Activated naive CD4-positive, alpha-beta T cell treated with anti-CD3 and anti-CD28 coated beads for 36 hours (primary cell): ENCODE measurements around the gene BLMH. TPM values are rescaled to one million over a fixed set of nuclear protein-coding genes. Genes with fewer than 3 reads are reported as not detected.

Source experiments
- CTCF ChIA-PET: fragments of 350-600 bp; sonication (Branson Sonifier 250); formaldehyde crosslinking; loops from one replicate; lab custom pipeline; 2021; ENCODE audit warnings: antibody characterized with exemption; lab: Charles Lee
- DNase-seq: peaks from one replicate; pipeline ENCODE4 v3.0.0-alpha.2; 2020
- H3K27ac Mint-ChIP-seq: one replicate; pipeline ENCODE4 v1.8.0; 2021; ENCODE audit warnings: mild to moderate bottlenecking, mixed read lengths
- H3K27me3 Mint-ChIP-seq: one replicate; pipeline ENCODE4 v1.8.0; 2021; ENCODE audit warnings: low read depth, mixed read lengths
- H3K36me3 Mint-ChIP-seq: one replicate; pipeline ENCODE4 v1.8.0; 2021; ENCODE audit warnings: low read depth, mixed read lengths
- H3K4me1 Mint-ChIP-seq: one replicate; pipeline ENCODE4 v1.8.0; 2021; ENCODE audit warnings: low read depth, mixed read lengths
- H3K4me3 Mint-ChIP-seq: one replicate; pipeline ENCODE4 v1.8.0; 2021; ENCODE audit warnings: mild to moderate bottlenecking, moderate library complexity, mixed read lengths
- H3K9me3 Mint-ChIP-seq: one replicate; pipeline ENCODE4 v1.8.0; 2021; ENCODE audit warnings: mixed read lengths
- intact Hi-C: fragments of 100-400 bp; cut with micrococcal nuclease; formaldehyde crosslinking; loops from one replicate; pipeline ENCODE4 v1.15.1; 2023
- total RNA-seq, 2 experiments: library from RNA; stranded (reverse); gene quantifications; one replicate each; pipeline ENCODE4 v1.2.3, GENCODE V29; 2021

The BLMH gene
- total RNA-seq, 2 experiments from 2014 or later, result 60.9 to 61.5 TPM

DNA sequence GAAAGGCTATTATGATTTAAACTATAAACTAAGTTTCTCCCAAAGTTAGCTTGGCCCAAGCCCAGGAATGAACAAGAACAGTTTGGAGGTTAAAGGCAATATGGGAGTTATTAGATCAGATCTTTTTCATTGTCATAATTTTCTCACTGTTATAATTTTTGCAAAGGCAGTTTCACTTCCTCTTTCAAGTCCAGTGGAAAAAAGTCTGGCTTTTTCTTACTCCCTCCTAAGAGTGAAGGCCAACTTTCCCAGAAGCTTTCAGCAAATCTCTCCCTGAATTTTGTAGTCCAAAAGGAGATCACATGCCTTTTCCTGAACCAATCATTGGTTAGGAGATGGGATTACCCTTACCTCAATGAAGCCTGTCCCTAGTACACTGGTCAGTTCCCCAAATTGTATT, 9.1 kb upstream of the BLMH start:
- DNase-seq, result no peak
- Mint-ChIP-seq H3K9me3 (peaks cover 4% of the 10 kb centered on the region), H3K36me3 (no peaks in the 10 kb centered on the region), H3K4me3 (no peak overlapping the region), H3K27ac (no peak overlapping the region), H3K27me3 (no peaks in the 10 kb centered on the region), H3K4me1 (peaks cover 7% of the 10 kb centered on the region)
- CTCF ChIA-PET, result interaction anchor here (1.3 kb wide), 1 partner anchor 36 kb away, joined by 4 read pairs; no protein-coding TSS in a partner anchor
- intact Hi-C loops, result no loop called here

DNA sequence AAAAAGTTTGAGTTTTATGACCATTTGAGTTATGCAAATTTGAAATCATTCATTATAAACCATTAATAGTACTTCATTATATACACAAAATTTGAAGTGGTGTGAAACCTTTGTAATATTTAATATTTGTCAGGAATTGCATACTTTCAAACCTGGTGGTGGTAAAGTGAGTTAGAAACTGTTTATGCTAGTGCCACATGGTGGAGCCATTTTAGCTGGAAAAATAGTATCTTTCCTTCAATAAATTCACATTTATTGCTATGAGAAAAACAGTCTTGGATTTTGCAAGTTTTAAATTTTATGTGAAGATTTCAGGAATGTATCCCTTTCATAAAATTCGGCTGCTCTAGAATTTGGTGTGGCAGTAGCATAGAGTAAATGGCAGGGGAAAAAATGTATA, 7.3 kb upstream of the BLMH start:
- intact Hi-C loops, result loop anchor here (1.0 kb wide), 1 partner anchor 37 kb away; no protein-coding TSS in a partner anchor
- CTCF ChIA-PET, result interaction anchor here (1.3 to 1.8 kb wide), 2 partner anchors 38 to 194 kb away, joined by 3 to 6 read pairs; no protein-coding TSS in a partner anchor
- Mint-ChIP-seq H3K36me3 (no peaks in the 10 kb centered on the region), H3K27me3 (no peaks in the 10 kb centered on the region), H3K9me3 (peaks cover 4% of the 10 kb centered on the region), H3K27ac (no peak overlapping the region), H3K4me1 (peaks cover 7% of the 10 kb centered on the region), H3K4me3 (no peak overlapping the region)
- DNase-seq, result no peak

DNA sequence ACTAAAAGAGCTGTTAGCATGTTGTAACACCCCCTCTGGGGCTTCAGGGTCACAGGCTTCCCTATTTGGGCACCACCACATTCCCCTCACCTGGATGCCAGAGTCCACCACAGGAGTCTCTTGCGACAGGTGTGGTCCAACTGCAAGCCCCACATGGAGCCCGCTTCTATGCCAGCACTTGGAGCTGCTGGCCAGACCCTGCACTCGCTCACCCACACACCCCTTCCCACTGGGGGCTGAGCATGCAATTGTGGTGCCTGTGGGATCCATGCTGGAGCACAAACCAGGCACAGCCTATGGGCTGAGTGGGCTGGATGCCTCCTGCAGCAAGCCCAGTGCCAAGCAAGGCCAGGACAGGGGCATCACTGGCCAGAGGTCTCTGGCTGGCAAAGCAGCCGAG, 6.0 kb upstream of the BLMH start:
- no peak for DNase-seq
- peaks cover 7% of the 10 kb centered on the region for H3K4me1 Mint-ChIP-seq
- peaks cover 4% of the 10 kb centered on the region for H3K9me3 Mint-ChIP-seq
- no peak overlapping the region for H3K4me3 Mint-ChIP-seq
- no peak overlapping the region for H3K27ac Mint-ChIP-seq
- CTCF ChIA-PET, result interaction anchor here (1.8 kb wide), 1 partner anchor 39 kb away, joined by 6 read pairs; no protein-coding TSS in a partner anchor
- H3K27me3 Mint-ChIP-seq, result no peaks in the 10 kb centered on the region
- intact Hi-C loops, result no loop called here
- H3K36me3 Mint-ChIP-seq, result no peaks in the 10 kb centered on the region

DNA sequence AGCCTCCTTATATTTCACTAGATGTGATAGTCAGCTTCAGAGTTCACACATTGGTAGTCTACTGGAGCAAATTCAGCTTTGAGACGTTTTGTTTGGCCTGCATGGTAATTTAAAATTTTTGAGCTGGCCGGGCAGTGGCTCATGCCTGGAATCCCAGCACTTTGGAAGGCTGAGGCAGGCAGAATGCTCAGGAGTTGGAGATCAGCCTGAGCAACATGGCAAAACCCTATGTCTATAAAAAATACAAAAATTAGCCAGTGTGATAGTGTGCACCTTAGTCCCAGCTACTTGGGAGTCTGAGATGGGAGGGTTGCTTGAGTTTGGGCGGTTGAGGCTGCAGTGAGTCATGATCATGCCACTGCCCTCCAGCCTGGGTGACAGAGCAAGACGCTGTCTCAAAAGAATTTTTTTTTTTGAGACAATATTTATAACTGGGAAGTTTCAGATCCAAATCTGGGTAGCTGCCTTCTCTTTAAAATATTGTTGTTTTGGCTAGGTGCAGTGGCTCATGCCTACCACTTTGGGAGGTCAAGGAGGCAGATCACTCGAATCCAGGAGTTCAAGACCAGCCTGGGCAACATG, 4.8 kb upstream of the BLMH start:
- H3K4me3 Mint-ChIP-seq, result no peak overlapping the region
- peaks cover 7% of the 10 kb centered on the region for H3K4me1 Mint-ChIP-seq
- no peak overlapping the region for H3K27ac Mint-ChIP-seq
- CTCF ChIA-PET, result interaction anchor here (1.9 kb wide), 1 partner anchor 40 kb away, joined by 8 read pairs; no protein-coding TSS in a partner anchor
- H3K9me3 Mint-ChIP-seq, result peaks cover 4% of the 10 kb centered on the region
- H3K36me3 Mint-ChIP-seq, result no peaks in the 10 kb centered on the region
- H3K27me3 Mint-ChIP-seq, result no peaks in the 10 kb centered on the region
- no peak for DNase-seq
- intact Hi-C loops, result no loop called here

DNA sequence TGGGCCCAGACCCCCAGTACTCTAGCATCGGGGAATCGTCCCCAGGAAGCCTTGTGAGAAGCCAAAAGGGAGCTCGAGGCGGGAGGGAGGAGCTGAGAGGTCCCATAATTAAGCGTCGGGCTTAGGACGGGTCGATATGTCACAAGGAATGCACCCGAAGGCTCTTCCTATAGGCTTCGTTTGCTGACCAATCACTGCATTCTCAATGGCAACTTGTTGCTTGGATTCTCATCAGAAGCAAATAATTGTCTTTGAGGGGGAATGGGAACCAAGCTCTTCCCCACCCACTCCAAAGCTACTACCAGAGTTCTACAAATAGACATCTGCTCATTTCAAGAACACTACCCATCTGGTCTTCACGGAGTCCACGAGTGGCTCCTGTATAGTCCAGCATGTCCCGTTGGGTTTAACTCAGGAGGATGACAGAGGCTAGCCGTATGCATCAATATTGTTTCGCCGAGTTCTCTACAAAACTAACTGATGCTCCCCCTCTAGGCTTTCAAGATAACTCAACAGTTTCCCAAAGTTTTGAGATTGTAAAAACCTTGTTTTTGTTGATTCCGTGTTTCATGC, 628 bp upstream of the BLMH start:
- Mint-ChIP-seq H3K4me1 (peaks cover 14% of the 10 kb centered on the region), H3K27ac (no peak overlapping the region), H3K27me3 (no peaks in the 10 kb centered on the region), H3K9me3 (no peaks in the 10 kb centered on the region), H3K4me3 (no peak overlapping the region), H3K36me3 (peaks cover 8% of the 10 kb centered on the region)
- intact Hi-C loops, result loop anchor here (1.0 kb wide), 2 partner anchors 32 to 185 kb away; partner anchors contain the start of gene GOSR1
- CTCF ChIA-PET, result interaction anchor here (0.5 to 3.2 kb wide), 8 partner anchors 10 to 185 kb away, joined by 3 to 19 read pairs (median 3); partner anchors contain the start of genes GOSR1 and TMIGD1
- peak; percentile 22 for DNase-seq

DNA sequence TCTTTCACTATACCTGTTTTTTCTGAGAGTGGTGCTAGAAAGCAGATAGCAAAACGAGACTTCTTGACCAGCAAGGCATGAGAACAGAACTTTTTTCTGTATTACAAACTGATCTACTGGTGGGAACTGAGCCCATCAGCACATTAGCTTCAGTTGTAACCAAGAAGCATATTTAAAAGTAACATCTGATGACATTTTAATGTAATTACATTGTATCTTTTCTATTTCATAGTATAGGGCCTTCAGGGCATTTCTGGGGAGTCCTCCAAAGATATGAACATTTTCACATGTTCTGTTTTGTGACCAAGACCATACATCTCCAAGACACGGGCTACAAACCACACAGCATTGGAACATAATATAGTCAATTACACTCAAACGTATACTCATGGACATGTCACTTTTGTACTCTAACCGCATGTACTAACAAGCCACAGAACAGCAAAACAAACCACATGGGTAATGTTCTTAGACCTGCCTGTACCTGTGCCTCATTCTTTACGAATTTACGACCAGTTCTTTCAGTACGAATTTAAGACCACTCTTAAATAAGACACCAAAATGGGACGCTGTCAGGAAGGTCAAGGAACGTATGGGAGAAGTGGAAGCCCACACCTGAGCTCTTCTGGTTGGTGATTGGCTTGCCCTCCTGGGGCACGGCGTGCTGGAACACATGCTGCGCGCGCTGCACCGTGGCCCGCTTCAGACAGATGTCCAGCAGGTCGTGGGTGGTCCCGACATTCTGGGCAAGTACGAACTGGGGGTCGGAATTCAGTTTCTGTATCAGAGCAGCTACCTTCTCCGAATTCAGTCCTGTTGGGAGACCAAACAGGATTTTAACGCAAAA, 825 bp downstream of the BLMH start:
- H3K36me3 Mint-ChIP-seq, result peaks cover 18% of the 10 kb centered on the region
- peak overlapping the region; percentile 90 for H3K4me3 Mint-ChIP-seq

DNA sequence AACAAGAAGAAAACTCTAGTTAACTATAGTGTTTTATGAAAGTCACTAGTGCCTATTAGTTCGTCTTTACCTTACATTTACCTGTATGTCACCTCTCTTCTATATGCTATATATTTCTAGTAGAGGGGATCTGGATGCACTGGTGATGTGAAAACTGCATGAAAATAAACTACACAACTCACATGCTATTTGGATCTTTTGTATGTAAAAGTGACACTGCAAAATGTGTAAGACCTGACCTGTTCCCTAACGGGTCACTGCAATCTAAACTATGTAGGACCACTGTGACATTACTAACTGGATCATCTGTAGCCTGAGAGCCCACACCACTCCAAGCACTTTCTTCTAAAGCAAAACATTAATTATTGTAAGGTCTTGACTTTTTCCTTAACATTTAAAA, 1.7 kb downstream of the BLMH start:
- no peak overlapping the region for H3K27ac Mint-ChIP-seq
- H3K4me1 Mint-ChIP-seq, result peaks cover 17% of the 10 kb centered on the region
- CTCF ChIA-PET, result interaction anchor here (1.6 to 3.2 kb wide), 2 partner anchors 47 to 51 kb away, joined by 3 to 19 read pairs; no protein-coding TSS in a partner anchor
- H3K27me3 Mint-ChIP-seq, result no peaks in the 10 kb centered on the region
- intact Hi-C loops, result loop anchor here (2.0 kb wide), 1 partner anchor 173 kb away; the partner anchor contains the start of gene NSRP1
- DNase-seq, result no peak
- no peaks in the 10 kb centered on the region for H3K9me3 Mint-ChIP-seq
- H3K36me3 Mint-ChIP-seq, result peaks cover 24% of the 10 kb centered on the region
- peak overlapping the region; percentile 90 for H3K4me3 Mint-ChIP-seq

More for the DNA sequence above, 825 bp downstream of the BLMH start:
- Mint-ChIP-seq H3K9me3 (no peaks in the 10 kb centered on the region), H3K27ac (peak overlapping the region; percentile 87), H3K4me1 (peaks cover 17% of the 10 kb centered on the region), H3K27me3 (no peaks in the 10 kb centered on the region)
- intact Hi-C loops, result loop anchor here (1.0 to 2.0 kb wide), 4 partner anchors 41 to 174 kb away; partner anchors contain the start of gene NSRP1
- CTCF ChIA-PET, result interaction anchor here (0.7 to 3.2 kb wide), 8 partner anchors 44 to 423 kb away, joined by 3 to 19 read pairs (median 4); partner anchors contain the start of genes GOSR1 and TMIGD1
- peak; percentile 39 for DNase-seq

DNA sequence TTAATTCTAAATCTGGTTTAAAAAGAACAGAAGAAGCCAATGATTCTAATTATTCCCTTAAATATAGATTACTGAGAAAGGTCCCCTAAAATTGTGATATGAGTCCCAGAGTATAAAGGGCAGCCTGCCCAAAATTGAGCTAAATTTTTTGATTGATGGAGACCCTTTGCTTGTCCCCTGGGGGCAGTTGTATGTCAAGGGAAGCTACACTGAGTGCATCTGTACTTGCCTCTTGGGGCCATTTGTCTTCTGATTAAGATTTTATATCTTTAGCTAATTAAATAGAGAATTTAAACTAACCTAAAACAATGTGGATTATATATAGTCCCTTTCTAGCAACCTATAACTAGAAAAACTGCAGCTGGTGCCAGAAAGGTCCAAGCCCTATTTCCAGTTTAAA, 12.6 kb downstream of the BLMH start:
- Mint-ChIP-seq H3K4me3 (no peak overlapping the region), H3K4me1 (no peaks in the 10 kb centered on the region), H3K27me3 (no peaks in the 10 kb centered on the region), H3K36me3 (peaks cover 32% of the 10 kb centered on the region), H3K9me3 (no peaks in the 10 kb centered on the region), H3K27ac (no peak overlapping the region)
- intact Hi-C loops, result no loop called here
- no peak for DNase-seq
- CTCF ChIA-PET, result interaction anchor here (0.6 to 1.3 kb wide), 5 partner anchors 56 to 293 kb away, joined by 3 to 4 read pairs (median 3); no protein-coding TSS in a partner anchor

DNA sequence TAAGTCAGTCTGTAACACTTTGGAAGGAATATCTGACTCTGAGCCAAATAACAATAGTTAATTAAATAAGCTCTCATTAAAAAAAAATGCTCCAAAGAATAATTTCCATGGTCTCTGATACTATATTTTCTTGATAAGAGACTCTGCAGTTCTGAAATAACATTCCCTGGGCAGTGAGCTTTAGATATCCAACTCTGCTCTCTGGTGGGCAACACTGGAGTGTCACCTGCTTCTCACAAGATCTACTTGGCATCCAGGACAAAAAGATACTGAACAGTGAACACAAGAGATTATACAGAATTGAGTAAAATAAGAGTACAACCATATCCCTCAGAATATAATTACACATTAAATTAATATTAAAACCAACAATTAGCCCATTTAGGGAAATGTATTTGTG, 13.7 kb downstream of the BLMH start:
- Mint-ChIP-seq H3K4me1 (no peaks in the 10 kb centered on the region), H3K36me3 (peaks cover 35% of the 10 kb centered on the region), H3K27me3 (no peaks in the 10 kb centered on the region), H3K4me3 (no peak overlapping the region), H3K27ac (no peak overlapping the region), H3K9me3 (no peaks in the 10 kb centered on the region)
- intact Hi-C loops, result no loop called here
- DNase-seq, result no peak
- CTCF ChIA-PET, result interaction anchor here (0.7 to 1.1 kb wide), 3 partner anchors 8 to 173 kb away, joined by 3 to 5 read pairs (median 4); no protein-coding TSS in a partner anchor

DNA sequence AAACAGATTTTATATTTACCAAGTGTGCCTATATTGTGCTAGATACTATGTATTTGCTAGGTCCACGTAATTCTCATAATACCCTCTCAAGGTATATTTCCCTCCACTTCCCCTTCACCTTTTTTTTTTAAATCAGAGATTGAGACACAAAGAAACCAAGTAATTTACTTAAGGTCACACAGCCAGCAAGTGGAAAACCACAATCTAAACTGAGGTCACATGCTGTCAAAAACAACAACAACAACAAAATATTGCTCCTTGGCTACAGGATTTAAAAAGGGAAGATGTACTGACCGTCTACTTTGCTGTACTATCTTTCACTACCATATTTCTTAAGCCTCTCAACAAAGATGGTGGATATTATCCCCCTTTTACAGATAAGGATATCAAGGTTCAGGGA, 15.8 kb downstream of the BLMH start:
- H3K9me3 Mint-ChIP-seq, result no peaks in the 10 kb centered on the region
- intact Hi-C loops, result no loop called here
- CTCF ChIA-PET, result no interaction called here
- peaks cover 47% of the 10 kb centered on the region for H3K36me3 Mint-ChIP-seq
- no peak overlapping the region for H3K4me3 Mint-ChIP-seq
- no peaks in the 10 kb centered on the region for H3K4me1 Mint-ChIP-seq
- H3K27ac Mint-ChIP-seq, result no peak overlapping the region
- no peaks in the 10 kb centered on the region for H3K27me3 Mint-ChIP-seq
- DNase-seq, result no peak

DNA sequence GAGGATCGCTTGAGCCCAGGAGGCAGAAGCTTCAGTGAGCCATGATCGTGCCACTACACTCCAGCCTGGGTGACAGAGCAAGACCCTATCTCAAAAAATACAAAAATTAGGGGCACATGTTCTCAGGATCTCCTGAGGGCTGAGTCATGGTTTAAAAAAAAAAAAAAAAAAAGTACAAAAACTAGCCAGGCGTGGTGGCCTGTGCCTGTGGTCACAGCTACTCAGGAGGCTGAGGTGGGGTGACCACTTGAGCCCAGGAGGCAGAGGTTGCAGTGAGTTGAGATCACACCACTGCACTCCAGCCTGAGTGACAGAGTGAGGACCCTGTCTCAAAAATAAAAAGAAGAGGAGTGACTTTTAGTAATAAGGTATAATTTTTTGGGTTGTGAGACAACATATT, 16.9 kb downstream of the BLMH start:
- intact Hi-C loops, result no loop called here
- no peak overlapping the region for H3K27ac Mint-ChIP-seq
- no peak for DNase-seq
- CTCF ChIA-PET, result interaction anchor here (0.7 kb wide), 1 partner anchor 207 kb away, joined by 5 read pairs; no protein-coding TSS in a partner anchor
- no peaks in the 10 kb centered on the region for H3K9me3 Mint-ChIP-seq
- peaks cover 48% of the 10 kb centered on the region for H3K36me3 Mint-ChIP-seq
- no peaks in the 10 kb centered on the region for H3K4me1 Mint-ChIP-seq
- no peaks in the 10 kb centered on the region for H3K27me3 Mint-ChIP-seq
- no peak overlapping the region for H3K4me3 Mint-ChIP-seq

DNA sequence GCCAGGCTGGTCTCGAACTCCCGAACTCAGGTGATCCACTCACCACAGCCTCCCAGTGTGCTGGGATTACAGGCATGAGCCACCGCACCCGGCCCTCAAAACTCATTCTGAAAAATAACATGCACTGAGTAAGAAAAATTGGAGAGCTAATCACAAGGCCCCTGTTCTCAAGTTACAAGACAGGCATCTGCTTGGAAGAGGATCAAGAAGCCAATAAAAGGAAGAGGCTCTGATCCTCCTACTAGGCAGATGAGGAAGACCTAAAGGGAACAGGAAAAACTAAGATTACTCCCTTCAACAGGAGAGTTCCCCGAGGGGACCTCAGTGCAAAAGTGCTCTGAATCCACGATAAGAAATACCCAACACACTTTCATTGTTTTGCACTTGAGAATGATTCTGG, 18.4 kb downstream of the BLMH start:
- Mint-ChIP-seq H3K27ac (no peak overlapping the region), H3K36me3 (peaks cover 48% of the 10 kb centered on the region), H3K27me3 (no peaks in the 10 kb centered on the region), H3K4me3 (no peak overlapping the region), H3K4me1 (no peaks in the 10 kb centered on the region), H3K9me3 (no peaks in the 10 kb centered on the region)
- CTCF ChIA-PET, result interaction anchor here (1.4 kb wide), 1 partner anchor 63 kb away, joined by 3 read pairs; no protein-coding TSS in a partner anchor
- intact Hi-C loops, result no loop called here
- no peak for DNase-seq
